NCI-H524 (cell line): ENCODE data around the gene SBNO2.
"Not testable (repeated sequence)": the region's sequence is repeated elsewhere in the genome, so short reads cannot be mapped to it uniquely, and the experiment has no call there.

Experiments used
- DNase-seq, 2 experiments: peaks; one replicate each; lab custom pipeline; 2025; lab: John Stamatoyannopoulos, UW

SBNO2 gene

DNA sequence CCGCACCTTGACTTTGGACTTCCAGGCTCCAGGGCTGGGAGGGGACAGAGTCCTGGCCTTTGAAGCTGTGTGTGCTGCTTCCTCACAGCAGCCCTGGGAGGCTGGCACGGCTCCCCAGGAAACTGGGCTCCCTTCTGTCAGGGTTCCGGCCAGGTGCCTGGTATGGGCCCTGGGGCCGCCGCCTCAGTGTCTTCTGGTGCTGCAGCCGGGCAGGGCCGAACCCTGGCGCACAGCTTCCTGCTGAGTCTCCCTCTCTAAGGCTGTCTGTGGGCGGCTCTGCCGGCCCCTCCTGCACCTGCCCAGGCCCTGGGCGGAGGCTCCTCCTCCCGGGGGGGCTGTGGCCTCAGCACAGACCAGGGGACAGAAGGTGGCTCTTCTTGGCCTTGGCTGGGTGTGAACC, 37.9 kb downstream of the SBNO2 start:
- DNase-seq = no peak

- DNase-seq = no peak
These were observed 38.6 kb downstream of the SBNO2 start for GRCh38 chr19:1135454-1135853.

DNA sequence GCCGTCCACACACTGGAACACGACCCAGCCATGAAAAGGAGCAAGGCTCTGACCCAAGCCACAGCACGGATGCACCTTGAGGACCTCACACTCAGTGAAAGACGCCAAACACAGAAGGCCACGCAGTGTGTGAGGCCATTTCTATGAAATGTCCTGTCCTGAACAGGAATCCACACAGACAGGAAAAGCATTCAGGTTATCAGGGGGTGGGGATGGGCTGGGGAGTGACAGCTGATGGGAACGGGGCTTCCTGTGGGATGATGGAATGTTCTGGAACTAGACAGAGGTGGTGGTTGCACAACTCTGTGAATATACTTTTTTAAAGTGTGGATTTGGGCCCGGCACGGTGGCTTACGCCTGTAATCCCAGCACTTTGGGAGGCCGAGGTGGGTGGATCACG, 39.6 kb downstream of the SBNO2 start:
- no peak for DNase-seq

- DNase-seq = no peak
These were observed 40.6 kb downstream of the SBNO2 start for GRCh38 chr19:1133471-1133929.

GRCh38 chr19:1132552-1133383, 41.3 kb downstream of the SBNO2 start:
- no peak for DNase-seq

DNA sequence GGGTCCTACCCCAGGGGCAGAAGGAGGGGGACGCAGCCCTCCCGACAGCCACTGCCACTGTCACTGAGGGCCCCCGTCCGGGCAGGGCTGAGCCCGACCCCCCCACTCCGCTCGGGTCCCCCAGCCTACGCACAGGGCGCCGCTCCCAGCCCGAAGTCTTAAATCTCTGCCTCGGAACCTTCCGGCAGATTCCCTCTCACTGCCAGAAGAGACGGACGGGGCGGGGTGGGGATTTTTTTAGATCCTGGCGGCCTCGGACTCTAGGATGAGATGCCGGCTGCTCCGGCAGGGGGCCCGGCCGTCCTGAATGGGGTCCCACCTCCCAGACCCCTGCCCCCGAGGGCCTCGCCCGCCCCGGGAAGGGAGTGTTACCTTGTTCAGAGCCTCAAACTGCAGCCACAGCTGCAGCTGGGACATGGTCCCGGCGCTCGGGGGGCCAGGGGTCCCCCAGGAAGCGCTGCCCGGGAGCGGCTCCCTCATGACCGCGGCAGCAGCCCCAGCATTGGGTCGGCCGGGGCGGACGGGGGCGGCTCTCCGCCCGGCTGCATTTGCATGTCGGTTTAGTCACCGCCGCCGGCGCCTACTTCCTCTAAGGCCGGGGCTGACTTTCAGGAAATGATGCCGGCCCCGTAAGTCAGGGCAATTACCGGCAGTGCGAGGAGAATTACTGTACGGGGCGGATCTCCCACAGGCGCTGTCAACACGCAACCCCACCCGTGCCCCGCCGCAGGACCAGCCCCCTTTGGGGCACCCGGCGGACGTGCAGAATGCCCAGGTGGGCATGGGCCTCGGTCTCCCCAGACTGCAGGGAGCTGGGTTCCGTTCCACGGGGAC, 42.1 kb downstream of the SBNO2 start:
- DNase-seq = no peak

DNA sequence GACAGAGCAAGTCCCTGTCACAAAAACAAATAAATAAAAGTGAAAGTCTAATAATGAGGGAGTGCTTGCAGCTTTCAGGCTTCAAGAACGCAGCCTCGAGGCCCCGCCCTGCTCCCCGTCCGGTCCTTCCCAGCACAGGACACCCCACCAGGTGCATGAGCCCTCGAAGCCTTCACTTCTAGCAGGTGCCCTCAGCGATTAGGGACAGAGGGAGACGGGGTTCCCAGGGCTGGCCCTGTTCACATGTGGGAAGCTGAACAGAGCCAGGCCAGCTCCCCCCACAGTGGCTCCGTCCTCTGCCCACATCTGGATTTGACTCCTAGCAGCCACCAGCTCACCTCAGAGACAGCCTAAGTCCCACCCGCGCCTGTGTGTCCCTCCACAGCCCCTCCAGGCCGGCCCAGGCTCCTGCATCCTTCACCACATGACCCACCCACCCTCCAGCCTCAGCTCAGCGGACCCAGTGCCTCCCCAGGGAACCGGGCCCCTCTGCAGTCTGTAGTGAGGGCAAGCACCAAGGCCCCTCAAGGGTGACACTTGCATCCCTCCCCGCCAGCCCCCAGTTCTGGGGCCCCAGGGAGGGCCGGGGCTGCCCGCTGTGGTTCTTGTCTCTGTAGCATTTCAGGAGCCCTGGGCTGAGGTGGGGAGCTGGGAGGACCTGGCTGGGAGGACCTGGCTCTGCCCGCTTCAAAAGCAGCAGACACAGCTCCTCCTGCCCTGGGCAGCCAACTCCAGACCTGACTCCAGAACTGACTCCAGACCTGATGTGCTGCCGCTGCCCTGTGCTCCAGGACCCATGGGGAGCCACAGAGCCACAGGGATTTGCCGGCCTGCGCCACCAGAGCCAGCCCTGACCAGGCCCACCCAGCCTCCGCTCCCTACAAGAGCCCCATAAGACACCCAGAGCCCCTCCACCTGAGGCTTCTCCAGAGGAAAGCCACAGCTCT, 43.0 kb downstream of the SBNO2 start:
- no peak for DNase-seq

- no peak for DNase-seq
These were observed 44.5 kb downstream of the SBNO2 start for GRCh38 chr19:1129535-1129934.

GRCh38 chr19:1129084-1129483, 45.0 kb downstream of the SBNO2 start:
- DNase-seq = not testable (repeated sequence)

GRCh38 chr19:1128106-1128505, 46.0 kb downstream of the SBNO2 start:
- DNase-seq = no peak

DNA sequence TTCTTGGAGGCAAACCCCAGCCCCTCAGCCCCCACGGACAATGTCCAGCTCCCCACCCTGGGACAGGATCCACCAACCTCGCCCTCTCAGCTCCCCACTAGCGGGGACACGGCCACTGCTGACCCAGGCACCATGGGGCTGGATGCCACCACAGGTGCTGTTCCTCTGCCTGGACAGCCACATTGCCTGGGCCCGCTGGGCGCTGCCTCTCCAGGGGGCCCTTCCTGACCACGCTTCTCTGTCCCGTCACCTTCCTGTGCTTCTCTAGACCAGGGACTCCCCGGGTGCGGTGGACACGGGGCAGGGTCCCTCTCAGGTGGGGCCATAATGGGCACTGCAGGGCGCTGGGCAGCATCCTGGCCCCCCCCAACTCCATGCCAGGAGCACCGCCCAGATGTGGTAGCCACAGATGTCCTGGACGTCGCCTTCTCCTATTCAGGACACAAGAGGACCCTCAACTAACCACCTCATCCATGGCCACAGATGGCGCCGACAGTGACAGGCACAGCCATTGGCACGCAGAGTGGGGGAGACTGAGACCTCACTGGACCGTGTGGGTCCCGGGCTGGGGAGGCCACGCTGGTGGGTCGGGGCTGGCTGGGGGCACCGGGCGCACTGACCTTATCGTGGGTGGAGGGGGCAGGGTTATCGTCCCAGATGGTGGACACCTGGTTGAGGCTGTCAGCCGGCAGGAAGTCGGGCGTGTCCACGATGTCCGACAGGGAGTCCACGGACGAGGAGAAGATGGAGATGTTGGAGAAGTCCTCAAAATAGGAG, 46.9 kb downstream of the SBNO2 start:
- no peak for DNase-seq

- DNase-seq = no peak
These were observed 48.2 kb downstream of the SBNO2 start for GRCh38 chr19:1125601-1126467.

DNA sequence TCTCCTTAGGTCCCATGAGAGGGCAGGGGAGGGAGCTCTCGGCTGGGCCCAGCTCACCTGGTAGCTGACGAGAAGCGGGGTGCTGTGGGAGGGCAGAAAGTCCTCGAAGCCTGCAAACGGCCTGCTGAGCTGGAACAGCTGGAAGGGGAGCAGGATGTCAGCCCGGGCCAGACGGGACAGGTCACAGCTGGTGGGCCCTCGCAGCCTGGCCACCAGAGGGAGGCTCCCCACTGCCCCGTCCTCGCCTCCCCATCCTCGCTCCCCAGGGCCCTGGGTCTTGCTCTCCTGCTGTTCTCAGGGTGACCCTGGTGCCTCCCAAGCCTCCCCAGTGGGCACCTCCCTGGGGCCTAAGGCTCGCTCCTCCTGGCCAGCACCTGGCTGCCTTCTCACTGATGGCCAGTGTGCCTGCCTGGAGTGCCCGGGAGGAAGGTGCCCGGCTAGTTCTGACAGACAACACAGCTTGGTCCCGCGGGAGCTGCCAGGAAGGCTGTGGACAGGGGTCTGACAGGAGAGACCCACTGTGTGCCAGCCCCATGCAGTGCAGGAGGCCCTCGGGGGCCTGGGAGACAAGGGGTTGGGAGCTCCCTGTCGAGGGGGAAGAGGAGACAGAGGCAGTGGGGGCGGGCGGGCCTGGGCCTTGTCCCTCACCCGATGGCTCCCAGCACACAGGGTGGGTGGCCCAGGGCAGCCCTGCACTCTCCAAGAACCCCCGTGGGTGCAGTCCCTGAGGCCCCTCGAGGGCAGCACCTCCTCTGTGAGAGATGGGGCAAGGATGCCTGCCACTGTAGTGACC, 50.0 kb downstream of the SBNO2 start:
- no peak for DNase-seq

DNA sequence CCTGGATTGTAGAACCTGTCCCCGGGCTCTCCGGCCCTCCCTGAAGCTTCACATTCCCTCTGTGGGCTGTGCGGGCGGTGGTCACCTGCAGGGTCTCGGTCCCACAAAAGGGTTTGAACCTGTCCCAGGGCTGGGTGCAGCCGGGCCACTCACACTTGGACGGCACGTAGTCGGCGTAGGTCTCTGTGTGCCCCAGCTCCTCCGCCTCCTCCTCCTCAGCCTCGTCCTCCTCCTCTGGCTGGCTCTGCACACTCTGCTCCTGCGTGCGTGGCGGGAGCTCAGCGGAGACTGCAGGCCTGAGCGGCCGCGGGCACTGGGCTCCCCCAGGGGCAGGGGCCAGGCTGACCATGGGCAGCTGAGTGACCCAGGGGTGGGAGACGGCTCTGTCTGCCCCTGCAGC, 50.7 kb downstream of the SBNO2 start:
- DNase-seq = no peak

DNA sequence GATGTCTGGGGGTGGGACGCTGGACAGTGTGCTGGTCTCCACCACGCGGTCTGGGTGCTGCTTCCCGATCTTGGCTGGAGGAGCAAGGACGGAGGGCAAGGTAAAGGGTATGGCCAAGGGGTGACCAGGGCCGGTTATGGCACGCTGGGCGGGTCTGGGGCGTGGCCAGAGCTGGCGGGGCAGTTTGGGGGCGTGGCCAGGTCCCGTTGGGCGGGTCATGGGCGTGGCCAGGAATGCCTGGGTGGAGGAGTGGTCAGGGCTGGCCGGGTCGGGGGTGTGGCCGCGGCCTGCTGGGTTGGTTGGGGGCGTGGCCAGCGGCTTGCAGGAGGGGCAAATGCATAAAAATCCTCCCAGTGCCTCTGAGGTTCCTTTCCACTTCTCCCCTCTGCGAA, 51.1 kb downstream of the SBNO2 start:
- no peak for DNase-seq

- no peak for DNase-seq
These were observed 51.8 kb downstream of the SBNO2 start for GRCh38 chr19:1122021-1122971.

GRCh38 chr19:1121395-1121794, 52.7 kb downstream of the SBNO2 start:
- no peak for DNase-seq
